Caco-2 (cell line): ENCODE measurements around the gene SH2B3. TPM values are rescaled to one million over a fixed set of nuclear protein-coding genes. Genes with fewer than 3 reads are reported as not detected.

ENCODE experiments used
- BruUV-seq: library from RNA; stranded (reverse); fragments of 400-500 nt; replicated peaks from 2 replicates; lab custom pipeline; 2021; lab: Mats Ljungman, UMichigan
- CTCF ChIA-PET: fragments of 300-600 bp; sonication (Branson Sonifier 250); formaldehyde crosslinking; loops from one replicate; lab custom pipeline; 2022; ENCODE audit warnings: antibody characterized with exemption; lab: Charles Lee
- POLR2A ChIA-PET: fragments of 300-600 bp; sonication (Branson Sonifier 250); formaldehyde crosslinking; loops from one replicate; lab custom pipeline; 2022; ENCODE audit warnings: antibody characterized with exemption; lab: Charles Lee
- DNase-seq, 2 experiments: peaks; one replicate each; pipeline versions ENCODE4 v3.0.0 to v3.0.0-alpha.2; 2020 to 2022
- H3K27me3 ChIP-seq: replicated peaks from 2 replicates; pipeline ENCODE4 v1.6.0; 2011; ENCODE audit warnings: low read length; ENCODE audit not compliant: control insufficient read depth, insufficient read depth
- H3K36me3 ChIP-seq: 2 replicates; pipeline ENCODE4 v1.5.1; 2011; ENCODE audit warnings: low read length; ENCODE audit not compliant: control insufficient read depth, insufficient read depth
- H3K4me1 ChIP-seq: fragments of 250-450 bp; sonication (Bioruptor Pico); 2 replicates; pipeline ENCODE4 v1.5.1; 2020; ENCODE audit warnings: mild to moderate bottlenecking
- H3K4me3 ChIP-seq: 2 replicates; pipeline ENCODE4 v1.5.1; 2011; ENCODE audit warnings: low read depth, mild to moderate bottlenecking, control low read depth, low read length
- H3K9me3 ChIP-seq: fragments of 250-450 bp; sonication (Bioruptor Pico); 2 replicates; pipeline ENCODE4 v1.5.1; 2020; ENCODE audit warnings: mild to moderate bottlenecking, moderate library complexity
- H3K27ac Mint-ChIP-seq: one replicate; pipeline ENCODE4 v1.8.0; 2022; ENCODE audit warnings: mixed read lengths; ENCODE audit not compliant: unreplicated experiment
- H3K27me3 Mint-ChIP-seq: one replicate; pipeline ENCODE4 v1.8.0; 2022; ENCODE audit warnings: mixed read lengths; ENCODE audit not compliant: insufficient read depth, unreplicated experiment
- H3K36me3 Mint-ChIP-seq: one replicate; pipeline ENCODE4 v1.8.0; 2022; ENCODE audit warnings: mild to moderate bottlenecking, mixed read lengths; ENCODE audit not compliant: insufficient read depth, unreplicated experiment
- H3K4me1 Mint-ChIP-seq: one replicate; pipeline ENCODE4 v1.8.0; 2022; ENCODE audit warnings: low read depth, mixed read lengths; ENCODE audit not compliant: unreplicated experiment
- H3K4me3 Mint-ChIP-seq: one replicate; pipeline ENCODE4 v1.8.0; 2022; ENCODE audit warnings: mild to moderate bottlenecking, moderate library complexity, mixed read lengths; ENCODE audit not compliant: unreplicated experiment
- H3K9me3 Mint-ChIP-seq: one replicate; pipeline ENCODE4 v1.8.0; 2022; ENCODE audit warnings: mixed read lengths; ENCODE audit not compliant: unreplicated experiment
- intact Hi-C: fragments of 100-400 bp; cut with micrococcal nuclease; formaldehyde crosslinking; loops from one replicate; pipeline ENCODE4 v1.10.0; 2022; ENCODE audit not compliant: unreplicated experiment
- total RNA-seq: library from RNA; stranded (reverse); gene quantifications from 2 replicates; pipeline ENCODE4 v1.2.3, GENCODE V29; 2022
- TF ChIP-seq, protein P1 (sequence below), 2 experiments: fragments of 200-600 bp in 1 of 2; IDR thresholded peaks; 1 replicate in 1 of 2; 2 replicates in 1 of 2; pipeline versions ENCODE4 v1.5.1 to v1.8.0; 2011 to 2022; ENCODE audit warnings: antibody characterized with exemption in 1 of 2, control low read depth in 1 of 2, inconsistent platforms in 1 of 2, low read depth in 1 of 2, low read length in 1 of 2, mild to moderate bottlenecking in 1 of 2, moderate library complexity in 1 of 2; ENCODE audit not compliant: insufficient read depth in 1 of 2, severe bottlenecking in 1 of 2, unreplicated experiment in 1 of 2

SH2B3 gene
- total RNA-seq, 1 experiment from 2014 or later, result 16.1 TPM

DNA sequence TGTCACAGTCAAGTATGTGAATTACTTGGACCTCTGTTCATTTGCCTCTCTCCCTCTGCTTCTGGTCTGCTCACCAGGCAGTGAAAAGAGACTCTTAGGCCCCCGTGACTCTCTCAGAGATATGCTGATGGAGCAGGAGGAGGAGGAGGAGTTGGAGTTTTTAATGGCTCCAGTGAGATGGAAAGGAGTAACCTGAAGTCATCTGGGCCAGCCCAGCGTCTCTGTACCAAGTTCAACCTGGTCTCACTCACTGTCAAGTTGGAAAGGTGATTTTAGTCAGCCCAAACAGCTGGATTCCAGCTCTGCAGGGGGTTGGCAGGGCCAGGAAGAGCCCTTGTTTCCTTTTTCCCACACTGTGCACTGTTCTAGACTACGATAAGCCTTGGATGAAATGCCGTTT is 48.6 kb downstream of the SH2B3 start:
- no peak overlapping the region for H3K4me3 Mint-ChIP-seq
- no peak overlapping the region for H3K27ac Mint-ChIP-seq
- H3K27me3 Mint-ChIP-seq, result no peaks in the 10 kb centered on the region
- TF ChIP-seq, protein P1, sequence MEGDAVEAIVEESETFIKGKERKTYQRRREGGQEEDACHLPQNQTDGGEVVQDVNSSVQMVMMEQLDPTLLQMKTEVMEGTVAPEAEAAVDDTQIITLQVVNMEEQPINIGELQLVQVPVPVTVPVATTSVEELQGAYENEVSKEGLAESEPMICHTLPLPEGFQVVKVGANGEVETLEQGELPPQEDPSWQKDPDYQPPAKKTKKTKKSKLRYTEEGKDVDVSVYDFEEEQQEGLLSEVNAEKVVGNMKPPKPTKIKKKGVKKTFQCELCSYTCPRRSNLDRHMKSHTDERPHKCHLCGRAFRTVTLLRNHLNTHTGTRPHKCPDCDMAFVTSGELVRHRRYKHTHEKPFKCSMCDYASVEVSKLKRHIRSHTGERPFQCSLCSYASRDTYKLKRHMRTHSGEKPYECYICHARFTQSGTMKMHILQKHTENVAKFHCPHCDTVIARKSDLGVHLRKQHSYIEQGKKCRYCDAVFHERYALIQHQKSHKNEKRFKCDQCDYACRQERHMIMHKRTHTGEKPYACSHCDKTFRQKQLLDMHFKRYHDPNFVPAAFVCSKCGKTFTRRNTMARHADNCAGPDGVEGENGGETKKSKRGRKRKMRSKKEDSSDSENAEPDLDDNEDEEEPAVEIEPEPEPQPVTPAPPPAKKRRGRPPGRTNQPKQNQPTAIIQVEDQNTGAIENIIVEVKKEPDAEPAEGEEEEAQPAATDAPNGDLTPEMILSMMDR (IDR thresholded peaks at IDR 0.05; ENCODE audit: insufficient read depth in 1 of 2, low read depth in 1 of 2, low read length in 1 of 2, severe bottlenecking in 1 of 2, unreplicated experiment in 1 of 2), result no peak
- no peaks in the 10 kb centered on the region for H3K4me1 Mint-ChIP-seq
- Histone ChIP-seq H3K9me3 (no peaks in the 10 kb centered on the region), H3K27me3 (no peaks in the 10 kb centered on the region), H3K4me1 (no peaks in the 10 kb centered on the region), H3K36me3 (peaks cover 6% of the 10 kb centered on the region), H3K4me3 (no peak overlapping the region)
- no TSS peak for BruUV-seq
- ChIA-PET POLR2A (no interaction called here), CTCF (no interaction called here)
- peaks cover 81% of the 10 kb centered on the region for H3K36me3 Mint-ChIP-seq
- no peaks in the 10 kb centered on the region for H3K9me3 Mint-ChIP-seq
- DNase-seq, result no peak
- intact Hi-C loops, result no loop called here

DNA sequence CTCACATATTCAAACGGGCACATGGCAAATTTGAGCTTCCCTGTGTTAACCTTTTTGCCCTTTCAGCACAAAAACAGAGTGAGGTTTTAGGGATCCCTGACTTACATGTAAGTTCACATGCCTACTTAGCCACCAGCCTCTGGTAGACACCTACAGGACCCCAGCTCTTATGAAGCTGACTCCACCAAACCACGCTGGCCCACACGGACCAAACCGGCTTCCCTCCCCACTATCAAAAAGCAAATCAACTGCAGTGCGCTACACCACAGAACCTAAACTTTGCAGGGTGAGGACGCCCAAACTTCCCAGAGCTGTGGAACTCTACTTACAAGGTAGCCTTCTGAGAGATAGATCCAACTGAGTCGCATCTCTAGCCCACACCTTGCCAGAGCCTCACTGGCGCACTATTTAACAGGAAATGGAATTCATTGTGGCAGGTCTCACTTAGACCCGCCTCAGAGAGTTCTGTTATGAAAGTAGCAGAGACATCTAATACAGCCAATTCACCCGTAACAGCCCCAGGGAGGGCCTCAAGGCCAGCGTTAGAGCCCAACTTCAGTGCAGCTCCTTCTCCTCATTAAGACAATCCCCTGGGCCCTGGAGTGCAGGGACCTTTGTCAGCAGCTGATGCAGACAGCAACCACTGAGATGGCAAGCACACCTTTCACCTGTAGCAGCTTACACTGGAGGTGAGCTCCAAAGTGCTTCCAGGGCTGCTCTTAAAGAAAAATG is 49.2 kb downstream of the SH2B3 start:
- TF ChIP-seq, protein P1 (IDR thresholded peaks at IDR 0.05; ENCODE audit: insufficient read depth in 1 of 2, low read depth in 1 of 2, low read length in 1 of 2, severe bottlenecking in 1 of 2, unreplicated experiment in 1 of 2), result no peak
- Histone ChIP-seq H3K4me3 (no peak overlapping the region), H3K27me3 (no peaks in the 10 kb centered on the region), H3K4me1 (no peaks in the 10 kb centered on the region), H3K9me3 (no peaks in the 10 kb centered on the region), H3K36me3 (peaks cover 6% of the 10 kb centered on the region)
- no TSS peak for BruUV-seq
- POLR2A ChIA-PET, result no interaction called here
- intact Hi-C loops, result no loop called here
- no peak for DNase-seq
- Mint-ChIP-seq H3K9me3 (no peaks in the 10 kb centered on the region), H3K36me3 (peaks cover 76% of the 10 kb centered on the region), H3K27ac (no peak overlapping the region), H3K4me3 (no peak overlapping the region), H3K4me1 (no peaks in the 10 kb centered on the region), H3K27me3 (no peaks in the 10 kb centered on the region)
- CTCF ChIA-PET, result interaction anchor here (0.7 kb wide), 1 partner anchor 58 kb away, joined by 3 read pairs; no protein-coding TSS in a partner anchor

DNA sequence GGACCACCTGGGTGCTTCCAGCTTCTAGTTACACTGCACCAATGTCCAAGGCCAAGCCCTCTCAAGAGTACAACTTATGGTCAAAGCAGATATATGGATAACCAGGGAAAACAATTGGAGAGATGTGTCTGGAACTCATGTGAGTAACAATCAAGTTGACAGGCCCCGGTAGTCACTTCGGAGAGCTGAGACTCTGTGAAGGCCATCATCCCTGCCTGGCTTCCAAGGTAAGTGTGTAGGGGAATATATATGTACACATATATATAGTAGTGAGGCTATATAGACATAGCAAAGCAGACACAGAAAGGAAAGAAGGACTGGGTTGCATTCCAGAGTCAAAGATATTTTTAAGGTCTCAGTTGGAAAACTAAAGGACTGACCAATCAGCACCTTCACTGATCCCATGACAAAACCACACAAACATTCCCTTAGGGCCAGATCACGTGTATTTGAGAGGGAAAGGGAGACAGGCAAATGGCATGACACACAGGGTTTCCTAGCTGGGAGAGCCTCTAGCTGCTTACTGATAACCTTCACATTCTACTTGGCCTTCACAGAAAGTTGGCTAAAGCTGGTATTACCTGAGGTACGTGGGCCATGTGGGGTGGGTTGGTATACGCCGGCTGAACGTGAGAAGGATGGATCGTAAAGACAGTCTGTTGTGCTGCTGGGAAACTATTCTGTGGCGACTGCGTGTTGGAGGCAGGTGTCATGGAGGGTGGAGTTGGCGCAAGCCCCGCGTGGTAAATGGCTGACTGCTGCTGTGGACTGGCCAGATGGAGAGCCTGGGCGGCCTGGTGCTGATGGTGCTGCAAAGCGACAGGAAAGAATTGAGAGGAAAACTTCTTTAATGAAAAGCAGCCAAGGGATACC is 50.0 kb downstream of the SH2B3 start:
- H3K27ac Mint-ChIP-seq, result no peak overlapping the region
- H3K27me3 ChIP-seq, result no peaks in the 10 kb centered on the region
- no TSS peak for BruUV-seq
- CTCF ChIA-PET, result interaction anchor here (0.7 kb wide), 1 partner anchor 59 kb away, joined by 3 read pairs; no protein-coding TSS in a partner anchor
- no peak overlapping the region for H3K4me3 ChIP-seq
- H3K9me3 Mint-ChIP-seq, result no peaks in the 10 kb centered on the region
- H3K9me3 ChIP-seq, result no peaks in the 10 kb centered on the region
- peaks cover 74% of the 10 kb centered on the region for H3K36me3 Mint-ChIP-seq
- intact Hi-C loops, result no loop called here
- H3K4me1 Mint-ChIP-seq, result no peaks in the 10 kb centered on the region
- no peaks in the 10 kb centered on the region for H3K27me3 Mint-ChIP-seq
- H3K4me1 ChIP-seq, result no peaks in the 10 kb centered on the region
- POLR2A ChIA-PET, result no interaction called here
- no peak overlapping the region for H3K4me3 Mint-ChIP-seq
- TF ChIP-seq, protein P1 (IDR thresholded peaks at IDR 0.05; ENCODE audit: insufficient read depth in 1 of 2, low read depth in 1 of 2, low read length in 1 of 2, severe bottlenecking in 1 of 2, unreplicated experiment in 1 of 2), result no peak
- no peak for DNase-seq
- H3K36me3 ChIP-seq, result peaks cover 4% of the 10 kb centered on the region
